PC-9 (cell line): ENCODE data around the gene RBMS1.

Experiments used
- EZH2 ChIP-seq: fragments of 200-600 bp; sonication (generic); IDR thresholded peaks from 2 replicates; pipeline ENCODE4 v1.8.0; 2017; ENCODE audit warnings: antibody characterized with exemption, low read depth
- TF ChIP-seq, protein P1 (sequence below): fragments of 200-600 bp; sonication (generic); conservative IDR thresholded peaks from 2 replicates; pipeline ENCODE4 v1.6.1; 2017; ENCODE audit warnings: mixed run types, antibody characterized with exemption, mild to moderate bottlenecking, moderate library complexity

DNA sequence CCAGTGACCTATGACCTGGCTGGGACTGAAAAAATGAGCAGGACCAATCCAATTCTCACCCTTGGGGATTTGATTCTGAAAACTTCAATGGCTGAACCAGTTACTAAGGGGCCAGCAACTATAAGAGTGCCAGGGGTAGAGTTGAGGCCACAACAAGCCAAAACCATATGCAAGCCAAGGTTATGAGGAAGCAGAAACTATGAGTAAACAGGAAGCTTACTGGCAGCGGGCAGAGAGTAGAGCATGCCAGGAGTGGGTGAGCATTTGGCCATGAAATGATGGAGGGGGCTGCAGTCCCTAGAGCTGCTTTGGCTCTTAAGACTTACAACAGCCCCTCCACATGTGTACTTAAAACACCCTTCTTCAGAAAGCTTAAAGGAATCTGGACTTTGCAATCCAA lies 82.4 kb downstream of the RBMS1 start:
- TF ChIP-seq, protein P1, sequence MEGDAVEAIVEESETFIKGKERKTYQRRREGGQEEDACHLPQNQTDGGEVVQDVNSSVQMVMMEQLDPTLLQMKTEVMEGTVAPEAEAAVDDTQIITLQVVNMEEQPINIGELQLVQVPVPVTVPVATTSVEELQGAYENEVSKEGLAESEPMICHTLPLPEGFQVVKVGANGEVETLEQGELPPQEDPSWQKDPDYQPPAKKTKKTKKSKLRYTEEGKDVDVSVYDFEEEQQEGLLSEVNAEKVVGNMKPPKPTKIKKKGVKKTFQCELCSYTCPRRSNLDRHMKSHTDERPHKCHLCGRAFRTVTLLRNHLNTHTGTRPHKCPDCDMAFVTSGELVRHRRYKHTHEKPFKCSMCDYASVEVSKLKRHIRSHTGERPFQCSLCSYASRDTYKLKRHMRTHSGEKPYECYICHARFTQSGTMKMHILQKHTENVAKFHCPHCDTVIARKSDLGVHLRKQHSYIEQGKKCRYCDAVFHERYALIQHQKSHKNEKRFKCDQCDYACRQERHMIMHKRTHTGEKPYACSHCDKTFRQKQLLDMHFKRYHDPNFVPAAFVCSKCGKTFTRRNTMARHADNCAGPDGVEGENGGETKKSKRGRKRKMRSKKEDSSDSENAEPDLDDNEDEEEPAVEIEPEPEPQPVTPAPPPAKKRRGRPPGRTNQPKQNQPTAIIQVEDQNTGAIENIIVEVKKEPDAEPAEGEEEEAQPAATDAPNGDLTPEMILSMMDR: no peak
- TF ChIP-seq EZH2: no peak
